ELR (cell line): ENCODE measurements around the gene BCR.
"Not testable (repeated sequence)": the region's sequence is repeated elsewhere in the genome, so short reads cannot be mapped to it uniquely, and the experiment has no call there.

Source experiments
- DNase-seq: peaks from one replicate; pipeline ENCODE4 v3.0.0-alpha.2; 2015; ENCODE audit warnings: low read depth

Gene BCR

DNA sequence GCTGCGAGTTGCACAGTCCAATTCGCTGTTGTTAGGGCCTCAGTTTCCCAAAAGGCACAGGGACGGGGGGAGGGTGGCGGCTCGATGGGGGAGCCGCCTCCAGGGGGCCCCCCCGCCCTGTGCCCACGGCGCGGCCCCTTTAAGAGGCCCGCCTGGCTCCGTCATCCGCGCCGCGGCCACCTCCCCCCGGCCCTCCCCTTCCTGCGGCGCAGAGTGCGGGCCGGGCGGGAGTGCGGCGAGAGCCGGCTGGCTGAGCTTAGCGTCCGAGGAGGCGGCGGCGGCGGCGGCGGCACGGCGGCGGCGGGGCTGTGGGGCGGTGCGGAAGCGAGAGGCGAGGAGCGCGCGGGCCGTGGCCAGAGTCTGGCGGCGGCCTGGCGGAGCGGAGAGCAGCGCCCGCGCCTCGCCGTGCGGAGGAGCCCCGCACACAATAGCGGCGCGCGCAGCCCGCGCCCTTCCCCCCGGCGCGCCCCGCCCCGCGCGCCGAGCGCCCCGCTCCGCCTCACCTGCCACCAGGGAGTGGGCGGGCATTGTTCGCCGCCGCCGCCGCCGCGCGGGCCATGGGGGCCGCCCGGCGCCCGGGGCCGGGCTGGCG, at the start of gene BCR:
Gene BCR (plus strand): TSS at position 209 of the 592 bp plus-strand sequence. CDS start 452 bp downstream, outside the sequence.
- peak; percentile 73 for DNase-seq

DNA sequence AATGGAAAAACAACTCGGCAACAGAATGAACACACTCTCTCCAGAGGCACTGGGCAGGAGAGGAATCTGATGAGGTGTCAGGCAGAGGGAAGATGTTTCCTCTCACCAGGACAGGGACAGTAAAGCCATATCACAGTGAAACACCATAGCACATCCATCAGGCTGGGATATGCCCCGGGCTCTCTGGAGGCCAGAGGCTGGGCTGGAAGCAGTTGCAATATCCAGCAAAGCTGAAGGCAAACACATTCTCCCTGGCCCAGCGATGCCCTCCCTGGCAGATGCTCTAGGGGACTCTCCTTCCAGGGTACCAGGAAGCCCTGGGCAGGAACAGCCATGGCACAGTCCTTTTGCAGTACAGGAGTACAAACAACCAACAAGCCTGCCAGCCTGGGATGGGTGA, 49.6 kb upstream of the BCR start:
- no peak for DNase-seq

DNA sequence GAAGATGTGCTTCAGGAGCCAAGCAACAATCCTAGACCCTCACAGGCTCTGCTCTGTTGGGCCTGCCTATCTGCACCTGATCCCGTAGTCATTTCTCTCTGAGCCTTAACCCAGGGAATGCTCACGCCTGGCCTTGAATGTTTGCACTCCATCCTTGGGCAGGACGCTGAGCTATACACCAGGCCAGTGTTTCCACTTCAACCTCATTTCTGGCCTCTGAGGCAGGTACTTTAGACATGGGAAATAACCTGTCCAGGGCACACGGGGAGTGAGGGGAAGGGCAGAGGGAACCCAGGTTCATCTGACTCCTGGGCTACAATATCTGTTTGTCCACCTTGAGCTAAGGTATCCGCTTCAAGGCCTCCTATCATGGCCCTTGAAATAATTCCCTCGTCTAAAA, 48.4 kb upstream of the BCR start:
- DNase-seq = no peak

DNA sequence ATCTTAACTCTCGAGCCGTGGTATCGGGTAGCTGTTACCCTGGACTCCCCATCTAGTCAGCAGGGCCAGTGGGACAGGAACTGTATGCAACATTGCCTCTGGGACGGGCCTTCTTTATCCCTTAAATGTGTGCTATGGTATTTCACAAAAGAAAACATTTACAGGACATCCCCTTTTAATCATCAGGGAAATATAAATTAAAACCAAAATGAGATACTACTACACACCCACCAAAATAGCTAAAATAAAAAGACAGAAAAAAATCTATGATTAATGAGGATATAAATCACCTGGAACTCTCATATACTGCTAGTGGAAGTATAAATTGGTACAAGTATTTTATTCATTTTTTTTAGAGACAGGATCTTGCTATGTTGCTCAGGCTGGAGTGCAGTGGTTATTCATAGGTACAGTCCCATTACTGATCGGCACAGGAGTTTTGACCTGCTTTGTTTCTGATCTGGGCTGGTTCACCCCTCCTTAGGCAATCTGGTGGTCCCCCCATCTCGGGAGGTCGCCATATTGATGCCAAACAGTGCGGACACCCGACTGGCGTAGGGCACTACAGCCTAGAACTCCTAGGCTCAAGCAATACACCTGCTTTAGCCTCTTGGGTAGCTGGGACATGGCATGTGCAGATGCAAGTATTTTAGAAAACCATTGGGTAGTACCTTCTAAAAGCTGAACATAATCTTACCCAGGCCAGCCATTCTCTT, 47.8 kb upstream of the BCR start:
- DNase-seq = no peak

DNA sequence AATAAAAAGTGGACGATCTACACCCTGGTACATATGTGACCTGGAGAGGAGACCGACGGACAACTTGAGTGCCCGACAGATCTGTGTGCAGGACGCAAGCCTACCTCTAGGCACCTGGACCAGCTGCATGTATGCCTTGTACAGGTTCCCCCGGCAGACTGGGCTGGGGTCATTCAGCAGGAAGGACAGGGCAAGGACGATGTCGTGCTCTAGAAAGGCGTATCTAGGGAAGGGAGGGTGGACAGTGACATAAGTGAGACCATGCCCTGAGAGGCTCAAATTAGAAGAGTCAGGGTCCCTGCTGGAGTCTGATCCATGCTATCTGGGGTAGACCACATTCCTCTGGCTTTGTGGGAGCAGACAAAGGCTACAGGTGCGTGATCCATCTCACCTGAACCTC, 46.4 kb upstream of the BCR start:
- DNase-seq = no peak

DNA sequence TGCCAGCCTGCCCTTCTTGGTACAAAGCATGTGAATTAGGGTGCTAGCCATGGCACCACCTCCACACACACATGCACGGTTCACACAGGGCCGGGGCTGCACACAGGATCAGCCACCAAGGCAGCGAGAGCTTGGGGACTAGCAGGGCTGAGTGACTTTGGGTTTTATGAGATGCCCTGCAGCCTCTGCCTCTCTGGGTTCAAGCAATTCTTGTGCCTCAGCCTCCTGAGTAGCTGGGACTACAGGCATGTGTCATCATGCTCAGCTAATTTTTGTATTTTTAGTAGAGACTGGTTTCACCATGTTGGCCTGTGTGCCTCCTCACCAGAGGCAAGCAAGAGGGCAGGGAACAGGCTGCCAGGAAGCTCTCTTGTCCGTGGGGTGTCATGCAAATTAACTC, 43.3 kb upstream of the BCR start:
- DNase-seq = not testable (repeated sequence)

DNA sequence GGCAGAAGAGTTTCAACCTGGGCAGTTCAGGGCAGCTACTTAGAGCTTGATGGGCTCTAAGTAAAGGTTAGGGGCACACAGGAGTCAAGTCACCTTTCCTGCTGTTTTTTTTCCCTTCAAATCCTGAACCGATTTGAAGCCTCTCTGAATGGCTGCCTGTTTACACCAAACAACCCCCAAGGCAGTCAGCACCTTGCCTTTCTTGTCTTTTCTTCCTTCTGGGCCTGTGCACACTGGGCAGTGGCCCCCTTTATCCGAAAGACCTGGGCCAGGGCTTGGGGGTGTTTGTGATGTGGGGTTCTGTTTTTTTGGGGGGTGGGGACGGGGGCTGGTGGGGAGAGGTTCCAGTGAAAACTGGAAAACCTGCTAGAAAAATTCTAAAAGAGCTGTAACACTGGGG, 42.8 kb upstream of the BCR start:
- DNase-seq = no peak

DNA sequence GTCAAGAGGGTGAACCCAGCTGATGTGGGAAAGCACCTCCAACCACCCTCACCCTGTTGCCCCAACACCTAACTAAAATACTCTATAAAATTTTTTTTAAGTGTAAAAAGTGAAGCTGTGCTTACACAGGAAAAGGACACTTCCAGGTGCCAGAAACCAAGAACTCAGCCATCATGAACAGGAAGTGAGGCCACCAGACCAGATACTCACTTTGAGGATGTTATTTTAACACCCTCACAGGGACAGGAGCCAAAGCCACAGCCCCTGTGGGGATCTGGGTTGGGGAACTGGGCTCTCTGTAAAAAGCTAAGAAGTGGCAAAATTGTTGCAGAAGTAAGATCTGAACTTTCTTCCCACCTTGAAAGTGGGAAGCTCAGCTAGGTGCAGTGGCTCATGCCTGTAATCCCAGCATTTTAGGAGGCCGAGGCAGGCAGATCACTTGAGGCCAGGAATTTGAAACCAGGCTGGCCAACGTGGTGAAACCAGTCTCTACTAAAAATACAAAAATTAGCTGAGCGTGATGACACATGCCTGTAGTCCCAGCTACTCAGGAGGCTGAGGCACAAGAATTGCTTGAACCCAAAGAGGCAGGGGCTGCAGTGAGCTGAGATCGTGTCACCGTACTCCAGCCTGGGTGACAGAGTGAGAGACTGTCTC, 42.3 kb upstream of the BCR start:
- DNase-seq = no peak

DNA sequence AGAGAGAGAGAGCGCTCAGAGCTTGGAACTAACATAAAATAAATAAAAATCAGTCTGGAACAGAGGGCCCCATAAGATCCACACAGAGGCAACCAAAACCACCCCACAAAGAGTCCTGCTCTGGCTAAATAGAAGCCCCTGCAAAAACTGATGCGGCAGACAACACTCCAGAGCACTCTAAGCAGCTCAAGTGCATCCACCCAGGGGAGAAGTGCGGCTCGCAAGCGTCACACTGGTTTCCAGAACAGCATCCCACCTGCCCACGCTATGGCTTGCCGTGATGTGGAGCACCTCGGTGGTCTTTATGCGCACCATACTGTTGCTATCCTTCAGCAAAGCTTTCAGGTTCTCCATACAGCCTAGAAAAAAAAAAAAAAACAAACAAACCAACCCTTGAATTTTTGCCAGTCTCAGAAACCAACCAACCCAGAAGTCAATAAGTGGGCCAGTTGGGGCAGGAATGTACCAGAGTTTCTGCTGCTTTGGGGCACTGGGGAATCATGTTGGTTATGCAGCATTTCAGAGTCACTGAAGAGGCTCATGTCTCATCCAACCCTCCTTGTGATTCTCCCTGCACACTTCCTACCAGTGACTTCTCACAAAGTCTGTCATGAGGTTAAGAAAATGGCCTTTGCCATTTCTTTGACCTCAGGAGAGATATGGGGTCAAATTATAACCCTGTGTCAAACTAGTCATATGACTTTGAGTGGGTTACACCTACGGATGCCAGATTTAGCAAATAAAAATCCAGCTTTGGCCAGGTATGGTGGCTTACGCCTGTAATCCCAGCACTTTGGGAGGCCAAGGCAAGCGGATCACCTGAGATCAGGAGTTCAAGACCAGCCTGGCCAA, 41.5 kb upstream of the BCR start:
- no peak for DNase-seq

DNA sequence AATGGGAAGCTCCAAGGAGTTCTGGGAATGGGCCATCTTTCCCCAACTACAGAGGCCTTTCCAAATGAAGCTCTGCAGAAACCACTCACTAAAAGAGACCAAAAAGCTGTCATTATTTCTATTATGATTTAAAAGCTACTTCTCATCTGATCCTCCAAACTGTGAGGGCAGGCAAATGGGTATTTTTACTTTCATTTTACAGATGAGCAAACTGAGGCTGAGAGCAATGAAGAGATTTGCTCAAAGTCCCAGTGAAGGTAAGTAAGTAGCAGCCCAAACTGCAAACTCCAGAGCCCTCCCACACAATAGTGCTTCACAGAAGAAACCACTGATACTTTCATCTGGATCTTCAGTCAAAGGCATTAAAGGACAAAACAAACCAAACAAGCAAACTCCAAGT, 39.9 kb upstream of the BCR start:
- DNase-seq = no peak

DNA sequence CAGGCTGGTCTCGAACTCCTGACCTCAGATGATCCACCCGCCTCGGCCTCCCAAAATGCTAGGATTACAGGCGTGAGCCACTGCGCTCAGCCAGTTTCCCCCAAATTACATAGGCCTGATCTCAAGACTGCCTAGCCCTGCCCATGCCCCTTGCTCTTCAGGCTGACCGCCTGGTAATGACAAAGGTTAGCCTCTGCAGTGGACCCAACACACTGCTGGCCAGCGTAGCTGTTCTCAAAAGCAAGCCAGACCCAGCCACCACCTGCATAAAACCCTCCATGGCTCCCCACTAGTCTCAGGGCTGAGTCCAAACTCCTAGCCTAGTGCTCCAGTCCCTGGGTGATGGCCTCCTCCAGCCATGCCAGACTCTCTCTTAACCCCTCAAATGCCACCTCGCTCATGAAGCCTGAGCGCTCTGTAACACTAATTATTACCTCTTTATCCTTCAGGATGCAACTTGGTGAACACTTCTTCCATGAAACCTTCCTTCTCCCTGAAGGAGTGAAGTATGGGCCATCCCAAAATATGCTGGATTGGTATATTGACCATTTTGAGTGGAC, 37.7 kb upstream of the BCR start:
- DNase-seq = no peak

DNA sequence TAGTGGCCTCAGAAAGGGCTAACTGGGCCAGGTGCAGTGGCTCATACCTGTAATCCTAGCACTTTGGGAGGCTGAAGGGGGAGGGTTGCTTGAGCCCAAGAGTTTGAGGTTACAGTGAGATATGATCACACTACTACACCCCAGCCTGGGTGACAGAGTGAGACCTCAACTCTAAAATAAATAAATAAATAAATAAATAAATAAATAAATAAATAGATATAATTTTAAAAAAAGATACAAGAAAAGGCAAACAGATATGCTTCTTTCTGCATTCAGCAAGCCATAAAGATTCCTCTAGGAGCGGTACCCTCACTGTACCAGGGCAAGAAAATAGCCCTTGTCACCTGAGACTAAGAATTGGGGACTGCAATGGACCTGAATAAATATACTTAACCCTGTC, 37.2 kb upstream of the BCR start:
- DNase-seq = no peak

DNA sequence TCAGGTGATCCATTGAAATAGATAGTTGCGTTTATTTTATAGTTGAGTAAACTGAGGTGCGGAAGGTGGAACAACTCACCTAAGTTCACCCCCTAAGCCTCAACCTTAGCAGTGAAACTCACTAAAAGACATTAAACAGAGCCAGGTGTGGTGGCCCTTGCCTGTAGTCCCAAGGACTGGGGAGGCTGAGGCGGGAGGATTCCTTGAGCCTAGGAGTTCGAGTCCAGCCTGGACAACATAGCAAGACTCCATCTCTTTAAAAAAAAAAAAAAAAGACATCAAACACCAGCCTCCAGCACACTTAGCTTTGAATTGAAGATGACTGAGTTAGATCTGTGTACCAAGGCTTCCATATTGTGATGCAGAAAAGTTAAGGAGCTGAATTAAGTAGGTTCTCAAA, 35.9 kb upstream of the BCR start:
- no peak for DNase-seq

DNA sequence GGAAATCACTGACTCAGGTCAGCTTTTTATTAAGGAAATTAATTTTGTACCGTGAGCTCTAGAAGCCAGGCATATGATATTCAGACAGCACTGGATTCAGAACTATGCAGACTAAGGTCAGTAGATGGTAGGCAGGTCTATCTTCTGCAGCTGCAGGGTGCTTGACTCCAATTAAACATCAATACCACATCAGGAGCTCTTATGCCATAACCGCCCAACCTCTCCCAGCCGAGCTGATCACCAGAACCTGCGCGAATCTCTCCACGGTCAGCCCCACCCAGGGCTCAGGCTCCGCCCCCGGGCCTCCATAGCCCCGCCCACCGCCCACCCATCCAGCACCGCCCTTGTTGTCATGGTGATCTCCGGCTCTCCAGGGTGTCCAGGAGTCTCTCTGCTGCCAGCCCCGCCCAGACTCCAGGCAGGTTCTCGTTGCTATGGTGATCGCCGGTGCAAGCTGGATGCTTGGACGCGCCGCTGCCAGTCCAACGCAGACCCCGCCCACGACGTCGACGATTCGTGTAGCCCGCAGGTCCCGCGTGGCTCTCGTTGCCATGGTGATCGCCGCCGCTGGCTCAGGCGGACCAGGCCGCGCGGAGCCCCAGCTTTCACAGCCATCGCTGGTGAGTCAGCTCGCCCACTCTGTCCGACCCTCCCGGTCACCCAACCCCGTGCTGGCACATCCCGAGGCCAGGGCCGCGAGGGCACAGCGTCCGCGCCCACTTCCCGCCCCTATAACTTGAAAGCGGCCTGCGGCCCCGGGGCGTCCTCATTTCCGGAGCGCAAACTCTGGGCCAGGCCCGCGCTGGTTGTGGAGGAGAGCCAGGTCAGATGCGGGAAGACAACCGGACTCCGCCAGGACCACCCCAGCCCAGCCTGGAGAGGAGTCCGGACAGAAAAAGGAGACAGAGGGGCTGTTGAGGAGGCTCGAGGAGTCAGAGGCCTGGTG, 35.1 kb upstream of the BCR start, which contains the start of gene RAB36:
Gene RAB36 (plus strand): TSS at position 546 of the 946 bp plus-strand sequence. CDS start 1,140 bp downstream, outside the sequence.
- DNase-seq = peak; percentile 100

DNA sequence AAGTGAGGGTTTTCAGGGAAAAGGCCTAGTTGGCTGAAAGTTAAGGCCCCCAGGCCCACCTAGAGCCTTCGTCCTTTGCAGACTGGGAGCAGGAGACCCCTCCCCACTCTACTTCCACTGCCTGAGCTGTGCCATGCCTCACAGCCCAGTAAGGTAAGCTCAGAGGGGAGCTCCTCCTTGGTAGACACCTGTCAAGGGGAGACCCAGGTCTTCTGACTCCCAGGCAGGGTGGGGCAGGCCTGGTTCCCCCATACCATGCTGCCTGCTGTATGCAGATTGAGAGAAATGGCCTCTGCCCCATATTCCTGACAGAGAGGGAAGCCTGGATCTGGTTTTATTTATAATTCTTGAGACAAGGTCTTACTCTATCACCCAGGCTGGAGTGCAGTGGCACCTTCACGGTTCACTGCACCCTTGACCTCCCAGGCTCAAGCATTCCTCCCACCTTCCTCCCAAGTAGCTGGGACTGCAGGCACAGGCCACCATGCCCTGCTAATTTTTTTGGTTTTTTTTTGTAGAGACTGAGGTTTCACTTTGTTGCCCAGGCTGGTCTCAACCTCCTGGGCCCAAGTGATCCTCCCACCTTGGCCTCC, 34.3 kb upstream of the BCR start:
- DNase-seq = no peak

DNA sequence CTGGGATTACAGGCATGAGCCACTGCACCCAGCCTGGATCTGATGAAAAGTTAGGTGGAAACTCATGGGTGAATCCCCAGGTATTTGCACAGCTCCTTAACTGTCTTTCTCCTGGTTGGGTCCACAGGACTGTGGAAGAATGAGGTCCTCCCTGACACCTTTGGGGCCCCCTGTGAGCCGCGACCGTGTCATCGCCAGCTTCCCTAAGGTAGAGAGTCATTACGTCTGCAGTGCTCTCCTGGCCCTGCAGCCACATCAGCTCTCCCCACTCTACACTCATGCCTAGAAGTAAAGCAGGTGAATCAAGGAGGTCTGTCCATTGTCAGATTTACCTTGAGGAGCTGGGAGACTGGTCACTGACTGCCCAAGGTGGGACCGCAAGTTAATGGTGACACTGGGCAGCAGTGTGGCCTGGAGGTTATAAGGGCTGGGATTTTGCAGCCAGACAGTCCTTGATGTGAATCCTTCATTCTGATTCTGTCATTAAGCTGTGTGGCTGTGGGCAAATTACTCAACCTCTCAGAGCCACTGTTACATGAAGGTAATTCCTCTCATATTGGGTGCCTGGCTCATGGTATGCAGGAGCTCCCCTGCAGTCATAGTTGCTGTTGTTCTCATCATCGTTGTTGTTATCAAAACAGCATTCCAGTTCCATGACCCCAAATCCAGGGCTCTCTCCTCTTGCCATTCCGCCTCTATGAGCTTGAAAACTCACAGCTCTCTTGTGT, 33.7 kb upstream of the BCR start:
- DNase-seq = no peak

DNA sequence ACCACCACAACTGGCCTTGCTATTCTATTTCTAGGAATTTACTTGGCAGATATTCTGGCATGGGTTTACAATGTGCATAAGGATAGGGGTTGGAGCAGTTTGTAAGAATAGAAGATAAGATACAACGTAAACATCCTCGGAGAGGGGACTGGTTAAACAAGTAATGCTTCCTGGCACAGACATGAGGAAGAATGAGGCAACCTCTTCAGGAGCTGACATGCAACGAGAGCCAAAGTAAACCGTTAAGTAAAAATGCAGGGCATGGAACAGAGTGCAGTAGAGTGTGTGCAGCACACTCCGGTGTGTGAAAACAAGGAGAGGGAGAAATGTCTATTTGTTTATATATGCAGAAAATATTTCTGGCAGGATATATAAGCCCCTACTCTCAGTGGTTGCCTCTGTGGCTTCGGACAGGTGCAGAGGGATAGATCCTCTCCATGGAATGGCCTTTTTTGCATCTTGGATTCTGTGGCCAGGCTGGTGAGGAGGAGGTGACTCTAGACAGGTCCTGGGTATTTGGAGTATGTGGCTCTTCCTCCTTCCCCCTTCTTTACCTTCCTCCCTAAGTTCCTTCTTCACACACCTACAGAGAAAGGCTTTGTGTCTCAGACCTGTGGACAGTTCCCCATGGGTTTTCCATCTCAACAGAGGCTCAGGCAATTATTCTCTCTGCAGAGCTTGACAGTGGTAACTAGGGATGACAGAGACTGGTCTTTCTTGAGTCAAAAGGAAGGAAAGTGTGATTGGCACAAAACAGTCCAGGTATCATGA, 32.5 kb upstream of the BCR start:
- DNase-seq = no peak

DNA sequence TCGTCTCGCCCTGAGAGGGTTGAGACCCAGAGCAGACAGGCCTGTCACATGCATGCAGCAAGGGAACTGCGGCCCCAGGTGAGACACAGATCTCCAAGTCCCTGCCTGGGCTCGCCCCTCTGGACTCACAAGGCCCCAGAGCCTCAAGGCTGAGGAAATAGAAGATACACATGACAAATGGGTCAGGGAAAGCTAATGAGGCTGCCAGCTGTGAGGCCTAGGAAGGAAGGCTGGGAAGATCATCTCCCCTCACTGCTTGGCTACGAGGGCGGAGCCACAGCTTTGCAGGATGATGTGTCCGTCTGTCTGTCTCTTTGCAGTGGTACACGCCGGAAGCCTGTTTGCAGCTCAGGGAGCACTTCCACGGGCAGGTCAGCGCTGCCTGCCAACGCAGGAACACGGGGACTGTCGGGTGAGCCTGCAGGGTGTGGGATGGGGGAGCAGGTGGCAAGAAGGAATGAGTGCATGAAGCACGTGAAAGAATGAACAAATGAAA, 30.5 kb upstream of the BCR start:
- DNase-seq = no peak

DNA sequence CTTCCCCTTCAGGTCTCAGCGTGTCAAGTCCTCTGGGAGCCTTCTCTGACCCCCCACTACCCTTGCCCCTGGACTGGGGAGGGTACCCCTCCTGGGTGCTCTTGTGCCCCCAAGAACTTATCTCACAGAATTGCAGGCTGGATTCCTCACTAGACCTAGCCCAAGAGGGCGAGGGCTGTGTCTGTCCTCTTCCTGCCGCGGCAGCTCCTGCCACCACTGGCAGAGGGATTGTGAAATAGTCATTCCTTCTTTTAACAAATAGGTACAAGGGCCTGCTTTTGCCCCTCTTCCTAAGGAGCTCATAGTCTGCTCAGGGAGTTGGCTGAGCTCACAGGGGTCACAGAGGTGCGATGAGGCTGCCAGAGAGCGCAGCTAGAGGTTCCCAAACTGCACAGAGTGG, 29.5 kb upstream of the BCR start:
- no peak for DNase-seq
